Nephron progenitor cell (in vitro differentiated cells): ENCODE data around the gene RSKR.
A peak's percentile ranks its signal among the peaks of the same experiment; 100 is the strongest.

Experiments used
- DNase-seq: peaks from one replicate; pipeline ENCODE4 v3.0.0; 2021
- H3K27ac Mint-ChIP-seq: 2 replicates; pipeline ENCODE4 v1.8.0; 2021; ENCODE audit warnings: mild to moderate bottlenecking, moderate library complexity, mixed read lengths
- H3K27me3 Mint-ChIP-seq: 2 replicates; pipeline ENCODE4 v1.8.0; 2021; ENCODE audit warnings: mild to moderate bottlenecking, low read depth, mixed read lengths; ENCODE audit not compliant: poor library complexity
- H3K36me3 Mint-ChIP-seq: 2 replicates; pipeline ENCODE4 v1.8.0; 2021; ENCODE audit warnings: low read depth, mixed read lengths
- H3K4me1 Mint-ChIP-seq: 2 replicates; pipeline ENCODE4 v1.8.0; 2021; ENCODE audit warnings: mixed read lengths
- H3K4me3 Mint-ChIP-seq: 2 replicates; pipeline ENCODE4 v1.8.0; 2021; ENCODE audit warnings: mild to moderate bottlenecking, moderate library complexity, mixed read lengths
- H3K9me3 Mint-ChIP-seq: 2 replicates; pipeline ENCODE4 v1.8.0; 2021; ENCODE audit warnings: mild to moderate bottlenecking, moderate library complexity, mixed read lengths
- TF ChIP-seq, protein P1 (sequence below): fragments of 200-600 bp; sonication (generic); IDR thresholded peaks from 2 replicates; pipeline ENCODE4 v1.5.0; 2021; ENCODE audit warnings: antibody characterized with exemption

RSKR gene

DNA sequence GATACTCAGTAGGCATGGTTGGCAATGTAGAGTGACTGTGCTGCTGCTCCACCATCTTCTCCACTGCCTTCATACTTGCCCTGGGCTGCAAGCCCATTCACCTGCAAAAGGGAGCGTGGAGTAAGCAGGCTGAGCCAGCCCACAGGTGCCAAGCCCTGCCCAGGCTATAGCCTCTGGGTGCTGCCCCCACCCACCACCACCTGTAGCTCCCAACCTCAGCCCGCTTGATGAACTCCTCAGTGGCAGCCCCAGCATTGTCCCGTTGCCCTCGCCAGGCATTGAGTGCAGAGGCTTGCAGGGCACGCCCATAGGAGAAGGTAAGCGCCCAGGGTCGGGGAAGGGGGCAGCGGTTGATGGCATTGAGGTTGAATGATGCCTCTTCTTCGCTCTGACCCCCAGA is 40.5 kb downstream of the RSKR start:
- DNase-seq = no peak
- H3K27me3 Mint-ChIP-seq = peaks cover 12% of the 10 kb centered on the region
- peaks cover 40% of the 10 kb centered on the region for H3K4me1 Mint-ChIP-seq
- peaks cover 42% of the 10 kb centered on the region for H3K36me3 Mint-ChIP-seq
- H3K4me3 Mint-ChIP-seq = no peak overlapping the region
- H3K9me3 Mint-ChIP-seq = no peaks in the 10 kb centered on the region
- TF ChIP-seq, protein P1, sequence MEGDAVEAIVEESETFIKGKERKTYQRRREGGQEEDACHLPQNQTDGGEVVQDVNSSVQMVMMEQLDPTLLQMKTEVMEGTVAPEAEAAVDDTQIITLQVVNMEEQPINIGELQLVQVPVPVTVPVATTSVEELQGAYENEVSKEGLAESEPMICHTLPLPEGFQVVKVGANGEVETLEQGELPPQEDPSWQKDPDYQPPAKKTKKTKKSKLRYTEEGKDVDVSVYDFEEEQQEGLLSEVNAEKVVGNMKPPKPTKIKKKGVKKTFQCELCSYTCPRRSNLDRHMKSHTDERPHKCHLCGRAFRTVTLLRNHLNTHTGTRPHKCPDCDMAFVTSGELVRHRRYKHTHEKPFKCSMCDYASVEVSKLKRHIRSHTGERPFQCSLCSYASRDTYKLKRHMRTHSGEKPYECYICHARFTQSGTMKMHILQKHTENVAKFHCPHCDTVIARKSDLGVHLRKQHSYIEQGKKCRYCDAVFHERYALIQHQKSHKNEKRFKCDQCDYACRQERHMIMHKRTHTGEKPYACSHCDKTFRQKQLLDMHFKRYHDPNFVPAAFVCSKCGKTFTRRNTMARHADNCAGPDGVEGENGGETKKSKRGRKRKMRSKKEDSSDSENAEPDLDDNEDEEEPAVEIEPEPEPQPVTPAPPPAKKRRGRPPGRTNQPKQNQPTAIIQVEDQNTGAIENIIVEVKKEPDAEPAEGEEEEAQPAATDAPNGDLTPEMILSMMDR = no peak
- H3K27ac Mint-ChIP-seq = no peak overlapping the region

DNA sequence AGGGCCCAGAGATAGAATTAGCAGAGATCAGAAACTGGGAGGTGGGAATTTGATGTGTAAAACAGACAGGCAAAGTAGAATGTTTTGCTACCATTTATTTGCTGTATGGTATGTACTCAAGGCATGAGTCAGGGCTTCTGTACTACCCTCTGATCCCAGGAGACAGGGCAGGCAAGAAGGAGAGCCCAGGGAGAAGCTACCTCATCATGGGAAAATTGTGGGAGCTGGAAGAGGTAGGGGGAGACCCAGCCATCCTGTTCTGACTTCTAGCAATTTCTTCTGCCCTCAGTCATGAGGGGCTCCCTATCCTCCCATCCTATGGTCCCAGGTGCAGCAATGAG is 41.0 kb downstream of the RSKR start:
- H3K27ac Mint-ChIP-seq = no peak overlapping the region

DNA sequence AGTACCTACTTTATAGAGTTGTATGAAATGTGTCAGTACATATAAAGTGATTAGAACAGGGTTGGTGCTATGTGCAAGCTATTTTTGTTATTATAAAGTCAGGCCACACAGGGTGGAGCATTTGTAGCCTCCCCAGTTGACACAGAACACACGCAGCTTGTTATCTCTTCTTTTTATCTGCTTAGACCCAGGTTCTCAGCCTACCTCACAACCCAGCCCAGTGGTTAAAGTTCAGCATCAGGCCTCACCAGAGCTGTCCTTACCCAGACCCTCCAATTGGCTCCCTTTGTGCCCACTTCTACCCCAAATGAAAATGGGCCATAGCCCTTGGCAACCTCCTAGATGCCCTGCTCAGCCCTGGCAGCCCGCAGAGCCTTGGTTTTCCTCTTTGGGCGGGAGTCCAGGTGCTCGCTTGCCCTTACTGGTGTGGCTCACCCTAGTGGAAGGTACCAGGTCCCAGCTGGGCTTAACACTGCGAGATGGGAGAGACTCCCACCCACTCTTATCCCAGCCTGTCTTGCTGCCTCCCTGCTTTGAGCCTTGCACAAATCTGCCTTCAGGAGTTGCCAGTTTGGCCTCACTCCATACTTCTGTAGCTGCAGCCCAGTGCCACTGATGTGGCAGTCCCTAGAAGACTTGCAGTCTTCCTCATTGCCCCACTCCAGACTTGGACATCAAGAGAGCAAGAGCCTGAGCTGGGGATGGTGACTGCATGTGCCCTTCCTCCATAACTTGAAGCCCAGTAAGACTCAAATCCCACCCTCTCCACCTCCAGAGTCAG is 41.5 kb downstream of the RSKR start:
- H3K36me3 Mint-ChIP-seq = peaks cover 45% of the 10 kb centered on the region
- TF ChIP-seq, protein P1 = no peak
- peak overlapping the region; percentile 36 for H3K27ac Mint-ChIP-seq
- no peak for DNase-seq
- no peaks in the 10 kb centered on the region for H3K9me3 Mint-ChIP-seq
- H3K4me1 Mint-ChIP-seq = peaks cover 40% of the 10 kb centered on the region
- H3K4me3 Mint-ChIP-seq = peak overlapping the region; percentile 97
- H3K27me3 Mint-ChIP-seq = peaks cover 12% of the 10 kb centered on the region

More for the DNA sequence above, 41.0 kb downstream of the RSKR start:
- no peak for DNase-seq
- Mint-ChIP-seq H3K27me3 (peaks cover 12% of the 10 kb centered on the region), H3K4me1 (peaks cover 40% of the 10 kb centered on the region), H3K4me3 (no peak overlapping the region), H3K36me3 (peaks cover 45% of the 10 kb centered on the region), H3K9me3 (no peaks in the 10 kb centered on the region)
- TF ChIP-seq, protein P1 = no peak

DNA sequence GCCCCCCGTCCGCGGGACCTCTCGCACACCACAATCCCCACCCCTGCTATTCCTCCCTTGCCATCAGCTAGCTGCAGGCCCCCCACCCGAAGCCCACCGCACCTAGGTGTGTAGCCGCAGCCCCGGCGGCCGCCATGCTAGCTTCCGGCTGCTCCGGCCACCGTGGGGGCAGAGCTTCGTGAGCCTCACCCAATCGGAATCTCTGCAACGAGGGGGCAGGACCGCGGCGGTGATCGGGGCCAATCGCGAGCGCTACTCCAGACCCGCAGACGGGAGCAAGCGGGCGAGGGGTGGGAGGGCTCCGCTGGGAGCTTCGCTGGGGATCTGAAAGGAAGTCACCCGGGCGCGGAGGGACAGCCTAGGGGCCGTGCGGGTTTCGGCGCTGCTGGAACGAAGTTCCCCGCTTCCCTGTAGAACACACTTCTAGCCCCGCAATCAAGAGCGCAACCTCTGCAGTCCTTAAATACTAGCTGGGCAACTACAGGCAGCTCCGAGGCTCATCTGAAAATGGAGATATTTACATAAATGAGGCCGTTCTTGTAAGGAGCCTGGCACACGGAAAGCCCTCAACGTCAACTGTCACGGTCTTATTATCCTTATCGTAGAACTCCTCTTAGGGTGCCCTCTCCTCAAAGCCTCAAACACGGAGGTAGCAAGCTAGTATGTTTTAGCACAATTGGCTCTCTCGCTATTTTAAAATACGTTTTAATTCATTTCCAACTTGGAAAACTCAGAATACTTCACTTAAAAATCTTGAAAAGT is 42.4 kb downstream of the RSKR start, which contains the start of gene PIGS:
TSS of gene PIGS (minus strand) at position 164 of the 762 bp plus-strand sequence. CDS start at position 136, 28 bp downstream.
- no peaks in the 10 kb centered on the region for H3K9me3 Mint-ChIP-seq
- H3K36me3 Mint-ChIP-seq = peaks cover 44% of the 10 kb centered on the region

DNA sequence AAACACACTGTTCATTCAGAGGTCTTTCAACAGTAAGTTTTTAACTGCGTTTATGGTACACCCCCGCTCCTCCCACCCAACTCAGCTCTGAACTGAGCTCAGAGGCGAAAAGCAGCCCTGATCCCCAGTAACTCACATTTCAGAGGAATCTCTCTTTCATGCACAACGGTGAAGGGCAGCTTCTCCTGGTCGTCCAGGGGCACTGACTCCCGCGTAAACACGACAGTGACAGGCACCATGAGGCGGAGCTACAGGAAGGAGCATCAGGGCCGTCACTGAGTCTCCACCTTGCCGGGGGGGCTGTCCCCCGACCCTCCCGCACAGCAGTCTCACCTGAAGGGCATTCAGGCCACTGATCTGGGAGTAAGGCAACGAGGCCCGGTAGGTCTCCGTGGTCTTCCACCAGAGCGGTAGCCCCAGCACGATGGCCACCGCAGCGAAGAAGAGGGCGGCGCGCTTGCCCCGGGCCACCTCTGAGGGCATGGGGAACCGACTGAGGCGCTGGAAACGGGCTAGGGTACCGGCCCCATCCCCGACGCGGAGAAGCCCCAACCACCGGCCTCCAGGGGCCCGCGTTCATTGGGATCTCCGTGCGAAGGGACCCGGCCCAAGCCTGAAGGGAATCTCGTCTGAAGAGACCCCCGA is 43.1 kb downstream of the RSKR start:
- Mint-ChIP-seq H3K27me3 (peaks cover 12% of the 10 kb centered on the region), H3K27ac (no peak overlapping the region), H3K36me3 (peaks cover 44% of the 10 kb centered on the region), H3K4me1 (peaks cover 28% of the 10 kb centered on the region), H3K9me3 (no peaks in the 10 kb centered on the region), H3K4me3 (peak overlapping the region; percentile 97)
- peak; percentile 46 for DNase-seq
- TF ChIP-seq, protein P1 = no peak

More for the DNA sequence above, 42.4 kb downstream of the RSKR start, which contains the start of gene PIGS:
- peak; percentile 96 for DNase-seq
- Mint-ChIP-seq H3K27ac (no peak within 1 kb of the TSS), H3K4me1 (peaks cover 34% of the 10 kb centered on the region), H3K4me3 (peak within 1 kb of the TSS; percentile 97), H3K27me3 (peaks cover 12% of the 10 kb centered on the region)
- TF ChIP-seq, protein P1 = no peak
